ENCODE measurements around the gene SLC40A1. TPM values are rescaled to one million over a fixed set of nuclear protein-coding genes. Genes with fewer than 3 reads are reported as not detected.

SLC40A1 gene
- total and polyA plus RNA-seq, 2 of the 13 experiments (the other 11 are each of a cell fraction or from before 2014, with no cell fraction given) = 10.6 to 24.9 TPM

GRCh38 chr2:189521699-189522434, 58.7 kb downstream of the SLC40A1 start (continued):
- no peak for TF ChIP-seq SKIL (CRISPR knock-in tag; IDR thresholded peaks at IDR 0.05; ENCODE audit: borderline replicate concordance)
- TF ChIP-seq ZNF784 (CRISPR knock-in tag; IDR thresholded peaks at IDR 0.05; ENCODE audit: borderline replicate concordance) = no peak
- TF ChIP-seq ZNF350 (CRISPR knock-in tag; IDR thresholded peaks at IDR 0.05; ENCODE audit: borderline replicate concordance, low read depth) = no peak
- no peak for TF ChIP-seq CHD2 (IDR thresholded peaks at IDR 0.05; ENCODE audit: low read depth, low read length)
- TF ChIP-seq ATF1 (CRISPR knock-in tag; IDR thresholded peaks at IDR 0.05) = 0 out of 2 replicates have a peak, but pooled peaks have one; percentile 10
- TF ChIP-seq SRF (IDR thresholded peaks at IDR 0.05; ENCODE audit: low read depth, low read length) = no peak
- no peak for TF ChIP-seq NONO (IDR thresholded peaks at IDR 0.05)
- no peak for TF ChIP-seq NONO (CRISPR knock-in tag; conservative IDR thresholded peaks at IDR 0.05)
- no peak for TF ChIP-seq ZBTB2 (CRISPR knock-in tag; IDR thresholded peaks at IDR 0.05; ENCODE audit: low read depth)
- TF ChIP-seq SP140L (CRISPR knock-in tag; IDR thresholded peaks at IDR 0.05; ENCODE audit: borderline replicate concordance) = no peak
- no peak for TF ChIP-seq FOXK1 (CRISPR knock-in tag; IDR thresholded peaks at IDR 0.05; ENCODE audit: borderline replicate concordance, low read depth)
- peak; percentile 87 for TF ChIP-seq FOXA1 (IDR thresholded peaks at IDR 0.05)
- peak; percentile 89 for TF ChIP-seq FOXA1 (CRISPR knock-in tag; IDR thresholded peaks at IDR 0.05)
- TF ChIP-seq EP300 (IDR thresholded peaks at IDR 0.05; ENCODE audit: low read depth in 2 of 2, low read length in 2 of 2) = peak in 1 of 2 experiments; percentile 68; a peak in 2 of 4 replicates
- TF ChIP-seq EP300 (CRISPR knock-in tag; IDR thresholded peaks at IDR 0.05; ENCODE audit: borderline replicate concordance) = no peak
- TF ChIP-seq PAF1 (CRISPR knock-in tag; IDR thresholded peaks at IDR 0.05) = no peak
- TF ChIP-seq ZNF850 (CRISPR knock-in tag; conservative IDR thresholded peaks at IDR 0.05) = no peak
- TF ChIP-seq ZNF691 (CRISPR knock-in tag; IDR thresholded peaks at IDR 0.05; ENCODE audit: borderline replicate concordance, low read depth) = no peak
- TF ChIP-seq BCL6 (CRISPR knock-in tag; IDR thresholded peaks at IDR 0.05) = peak; percentile 51; the same call in 1 of the 2 replicates
- TF ChIP-seq TCF12 (IDR thresholded peaks at IDR 0.05) = no peak
- no peak for TF ChIP-seq TCF12 (CRISPR knock-in tag; IDR thresholded peaks at IDR 0.05)
- TF ChIP-seq ZNF883 (CRISPR knock-in tag; IDR thresholded peaks at IDR 0.05; ENCODE audit: not compliant biosample characterization) = no peak
- TF ChIP-seq GATAD1 (CRISPR knock-in tag; IDR thresholded peaks at IDR 0.05) = no peak; the same call in 1 of the 2 replicates
- no peak for TF ChIP-seq ZFP62 (CRISPR knock-in tag; IDR thresholded peaks at IDR 0.05)
- TF ChIP-seq ZNF180 (CRISPR knock-in tag; IDR thresholded peaks at IDR 0.05; ENCODE audit: borderline replicate concordance, low read depth) = no peak
- TF ChIP-seq RCOR2 (CRISPR knock-in tag; IDR thresholded peaks at IDR 0.05) = no peak
- TF ChIP-seq AGO2 (optimal IDR thresholded peaks at IDR 0.05; ENCODE audit: low read depth, low read length) = no peak
